Left kidney (tissue), 2 donors: ENCODE data around the gene TBC1D22A. TPM values are rescaled to one million over a fixed set of nuclear protein-coding genes. Genes with fewer than 3 reads are reported as not detected.

ENCODE experiments used
- DNase-seq: peaks from one replicate; pipeline ENCODE4 v3.0.0-alpha.2; 2013
- polyA plus RNA-seq: library from polyadenylated mRNA; unstranded; fragments of 120-200 nt; gene quantifications from one replicate; pipeline ENCODE4 v1.2.1, GENCODE V29; 2013; ENCODE audit not compliant: insufficient read length

The TBC1D22A gene
- polyA plus RNA-seq, 1 donor: 15.0 TPM

DNA sequence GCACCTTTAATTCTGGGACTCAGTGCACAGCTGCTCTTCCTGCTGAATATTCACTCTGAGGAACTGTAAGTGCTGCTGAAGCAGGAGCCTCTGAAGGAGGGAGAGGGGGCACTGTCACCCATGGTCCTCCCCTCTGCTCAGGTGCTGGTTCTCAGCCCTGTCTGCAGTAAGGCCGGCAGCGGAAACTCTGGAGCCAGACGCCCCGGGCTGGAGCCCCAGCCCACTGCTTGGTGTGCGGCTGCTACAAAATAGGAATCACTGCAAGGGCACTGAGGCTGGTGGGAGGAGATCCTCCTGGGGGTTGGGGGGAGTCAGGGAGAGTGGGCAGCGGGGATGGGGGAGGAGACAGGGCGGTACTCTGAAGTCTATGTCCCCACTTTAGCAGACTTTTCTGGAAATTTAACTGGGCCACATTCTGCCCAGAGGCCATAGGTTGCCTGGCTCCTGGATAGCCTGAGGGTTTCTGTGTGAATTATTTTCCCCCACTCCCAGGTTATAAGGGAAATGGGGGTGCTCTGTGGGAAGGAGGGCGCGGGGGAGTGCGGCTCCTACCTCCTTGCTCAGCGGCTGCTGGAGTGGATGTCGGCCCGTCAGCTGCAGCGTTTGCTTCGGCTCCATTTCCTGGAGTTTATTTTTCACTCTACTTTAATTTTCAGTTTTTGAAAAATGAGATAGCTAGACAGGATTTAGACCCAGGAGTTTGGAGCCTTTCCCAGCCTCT is 33.6 kb downstream of the TBC1D22A start:
- DNase-seq: no peak

DNA sequence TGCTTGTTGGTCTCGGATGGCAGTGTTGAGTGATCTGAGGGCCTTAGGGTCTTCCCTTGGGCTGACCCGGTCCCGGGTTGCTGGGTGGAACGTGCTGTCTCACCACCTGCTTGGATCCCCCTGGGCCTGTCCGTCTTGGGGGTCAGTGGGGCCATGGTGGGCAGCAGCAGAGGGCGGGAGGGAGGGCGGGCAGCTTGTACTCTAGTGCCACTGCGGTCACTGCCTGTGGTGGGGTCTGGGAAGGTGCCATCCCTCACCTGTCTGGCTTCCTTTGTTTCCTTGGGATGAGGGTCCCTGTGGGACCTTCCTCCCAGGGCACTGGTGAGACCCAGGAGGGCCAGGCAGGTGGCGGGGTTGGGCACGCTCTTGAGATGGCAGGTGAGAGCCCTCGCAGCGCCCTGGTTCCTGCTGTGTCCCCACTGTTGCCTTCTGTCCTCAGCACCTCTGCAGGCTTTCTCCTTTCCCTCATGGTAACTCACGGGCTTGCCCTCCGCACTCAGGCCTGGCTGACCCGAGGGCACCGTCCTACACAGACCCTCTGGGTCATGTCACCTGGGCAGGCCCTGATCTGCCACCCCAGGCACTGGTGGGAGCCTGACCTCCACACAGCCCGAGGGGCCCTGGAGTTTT is 34.2 kb downstream of the TBC1D22A start:
- no peak for DNase-seq

DNA sequence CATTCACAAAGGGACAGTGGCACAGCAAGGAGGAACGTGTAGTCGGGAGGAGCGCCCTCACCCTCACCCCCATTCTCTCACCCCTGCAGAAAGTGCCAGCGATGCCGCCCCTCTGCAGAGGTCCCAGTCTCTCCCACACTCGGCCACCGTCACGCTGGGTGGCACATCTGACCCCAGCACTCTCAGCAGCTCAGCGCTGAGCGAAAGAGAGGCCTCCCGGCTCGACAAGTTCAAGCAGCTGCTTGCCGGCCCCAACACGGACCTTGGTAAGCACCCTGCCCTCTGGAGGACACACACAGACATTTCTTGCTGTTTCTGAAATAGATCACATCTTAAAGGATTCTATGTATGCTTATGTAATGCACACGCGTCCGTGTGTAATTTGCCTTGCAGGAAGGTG is 34.9 kb downstream of the TBC1D22A start:
- no peak for DNase-seq

DNA sequence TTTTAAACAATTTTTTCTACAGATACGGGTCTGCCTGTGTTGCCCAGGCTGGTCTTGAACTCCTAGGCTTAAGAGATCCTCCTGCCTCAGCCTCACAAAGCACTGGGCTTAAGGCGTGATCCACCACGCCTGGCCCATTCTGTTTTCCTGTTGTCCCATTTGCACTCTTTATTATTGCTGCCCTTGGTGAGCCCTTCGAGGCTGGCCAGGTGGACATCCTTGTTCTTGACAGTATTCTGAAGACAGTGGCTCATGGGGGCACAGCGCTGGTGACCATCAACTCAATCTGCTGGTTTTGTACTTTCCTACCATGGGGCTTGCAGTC is 35.6 kb downstream of the TBC1D22A start:
- no peak for DNase-seq

DNA sequence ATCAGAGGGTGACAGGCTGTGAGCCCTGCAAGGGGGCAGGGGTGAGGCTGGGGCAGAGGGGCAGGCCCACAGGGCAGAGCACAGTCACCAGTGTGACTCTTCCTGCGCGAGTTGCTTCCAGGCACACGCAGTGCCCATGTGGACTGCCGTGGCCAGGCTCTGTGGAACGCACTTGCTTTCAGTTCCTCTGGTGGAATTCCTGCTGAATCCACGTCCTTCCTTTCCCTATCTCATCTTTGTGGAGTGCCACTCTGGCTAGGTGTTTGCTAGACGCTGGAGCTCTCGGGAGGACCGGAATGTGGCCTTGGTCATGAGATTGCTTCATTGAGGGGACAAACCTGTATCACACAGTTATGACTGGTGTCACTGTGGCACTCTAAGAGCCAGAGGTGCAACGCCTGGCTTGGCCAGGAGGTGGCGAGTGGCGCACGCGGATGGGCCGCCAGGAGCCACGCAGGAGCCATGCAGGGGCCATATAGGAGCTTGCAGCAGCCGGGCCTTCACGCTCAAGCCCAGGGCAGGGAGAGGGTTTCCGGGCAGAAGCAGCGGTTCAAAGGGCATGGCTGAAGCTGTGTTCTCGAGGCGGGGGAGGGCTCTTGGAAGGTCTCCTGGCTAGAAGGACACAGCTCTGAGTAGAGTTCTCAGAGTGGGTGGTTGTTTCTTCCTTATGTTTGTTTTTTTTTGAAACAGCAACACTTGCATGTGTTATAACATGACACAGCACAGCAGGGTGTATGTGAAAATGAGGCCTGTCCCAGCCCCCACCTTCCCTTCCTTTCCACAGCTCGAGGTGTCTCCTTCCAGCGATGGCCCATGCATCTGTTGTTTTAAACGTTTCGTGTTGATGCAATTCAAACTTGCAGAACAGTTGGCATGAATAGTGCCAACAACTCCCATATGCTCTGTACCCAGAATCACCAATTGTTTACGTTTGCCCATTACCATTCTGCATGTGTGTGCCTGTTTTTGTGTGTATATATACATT is 36.2 kb downstream of the TBC1D22A start:
- DNase-seq: peak; percentile 57

DNA sequence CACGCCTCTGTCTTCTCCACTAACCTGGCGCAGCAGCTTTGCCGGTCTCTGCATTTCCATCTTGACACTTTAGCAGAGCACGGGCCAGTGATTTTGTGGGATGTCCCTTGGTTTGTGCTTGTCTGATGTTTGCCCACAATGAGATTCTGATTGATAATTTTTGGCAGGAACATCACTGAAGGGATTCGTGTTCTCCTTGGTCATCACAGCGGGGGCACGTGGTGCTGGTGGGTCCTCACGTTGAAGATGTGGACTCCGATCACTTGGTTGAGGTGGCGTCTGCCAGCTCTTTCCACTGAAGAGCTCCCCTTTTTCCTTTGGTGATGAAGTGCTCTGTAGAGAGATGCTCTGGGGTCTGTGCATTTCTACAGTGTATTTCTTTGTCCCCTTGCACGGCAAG is 37.2 kb downstream of the TBC1D22A start:
- DNase-seq: no peak

DNA sequence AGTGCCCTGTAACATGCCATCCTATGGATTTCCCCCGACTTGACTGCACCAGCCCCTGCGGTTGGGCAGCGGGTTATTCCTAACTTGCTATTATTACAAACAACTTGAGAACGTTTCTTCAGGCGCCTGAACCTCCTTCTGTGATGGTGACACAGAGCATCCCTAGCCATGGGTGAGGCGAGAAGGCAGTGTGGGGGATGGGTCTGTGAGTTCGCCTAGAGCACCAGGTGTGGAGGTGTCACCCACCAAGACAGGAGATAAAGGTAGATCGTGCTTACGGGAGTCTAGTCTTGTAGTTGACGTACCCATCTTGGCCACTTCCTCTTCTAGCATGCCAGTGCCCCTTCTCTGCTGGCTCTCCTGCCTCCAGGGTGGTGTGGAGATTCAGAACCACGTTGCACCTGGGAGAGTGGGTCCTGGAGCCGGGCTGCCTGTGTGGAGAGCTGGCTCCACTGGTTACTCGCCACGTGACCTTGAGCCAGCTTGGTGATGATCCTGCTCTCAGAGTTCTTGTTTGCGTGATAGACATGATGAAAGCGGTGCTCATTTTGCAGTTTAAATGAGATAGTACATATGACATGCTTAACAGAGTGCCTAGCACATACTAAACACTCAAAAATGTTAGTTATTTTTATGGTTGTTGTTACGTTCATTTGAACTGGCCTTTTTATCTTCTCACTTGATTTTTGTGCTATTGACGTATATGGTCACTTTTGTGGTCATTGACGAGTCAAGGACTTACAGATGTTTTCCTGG is 37.8 kb downstream of the TBC1D22A start:
- DNase-seq: no peak

DNA sequence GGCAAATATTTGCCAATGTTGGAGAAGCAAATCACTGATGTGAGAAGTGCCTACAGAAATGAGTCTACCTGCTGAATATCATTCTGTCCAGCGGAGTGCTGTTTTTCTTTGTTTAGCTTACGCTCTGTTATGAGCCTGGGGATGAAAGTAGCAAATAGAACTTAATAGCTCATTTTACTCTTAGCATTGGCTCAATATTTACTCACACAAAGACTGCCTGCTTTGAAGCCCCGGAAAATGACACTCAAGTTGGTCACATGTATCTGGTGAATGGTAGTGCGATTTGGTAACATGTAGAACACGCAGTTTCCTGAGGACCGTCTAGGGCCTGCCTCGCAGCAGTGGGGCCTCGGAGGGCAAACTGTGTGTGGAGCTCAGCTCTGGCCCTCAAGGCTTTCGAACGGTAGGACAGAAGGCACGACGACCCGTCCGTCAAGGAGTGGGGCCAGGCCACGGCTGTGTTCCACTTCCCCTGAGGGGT is 38.9 kb downstream of the TBC1D22A start:
- DNase-seq: no peak

DNA sequence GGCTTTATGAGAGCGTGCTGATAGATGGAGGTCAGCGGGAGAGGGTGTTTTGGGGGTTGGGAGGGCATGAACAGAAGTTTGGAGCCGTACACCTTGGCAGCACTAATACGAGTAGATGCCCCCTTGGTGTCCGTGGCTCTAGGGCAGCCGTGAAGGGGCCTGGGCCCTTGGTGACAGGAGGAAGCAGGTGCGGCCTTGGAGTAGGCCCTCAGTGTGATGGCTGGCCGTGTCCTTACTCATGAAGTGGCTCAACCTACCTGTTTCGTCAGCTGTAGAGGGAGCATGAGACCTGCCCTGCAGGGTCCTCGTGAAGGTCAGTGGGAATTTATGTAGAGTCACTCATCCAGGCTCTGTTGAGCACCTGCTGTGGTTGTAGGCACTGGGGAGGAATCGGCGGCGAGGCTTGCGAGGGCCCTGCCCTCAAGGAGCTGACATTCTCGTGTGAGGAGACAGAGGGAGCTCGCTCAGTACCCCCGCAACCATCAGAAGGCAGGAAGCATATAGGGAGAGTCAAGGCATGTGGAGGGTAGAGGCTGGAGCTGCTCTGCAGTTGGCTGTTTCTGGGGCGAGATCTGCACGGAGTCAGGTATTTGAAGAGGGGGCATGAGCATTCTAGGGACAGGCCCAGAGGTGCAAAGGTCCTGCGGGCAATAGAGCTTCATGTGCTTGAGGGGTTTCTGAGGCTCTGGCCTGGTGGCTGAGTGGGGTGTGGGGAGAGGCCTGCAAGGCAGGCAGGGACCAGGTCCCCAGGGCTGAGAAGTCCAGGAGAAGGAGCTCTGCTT is 39.6 kb downstream of the TBC1D22A start:
- DNase-seq: no peak

DNA sequence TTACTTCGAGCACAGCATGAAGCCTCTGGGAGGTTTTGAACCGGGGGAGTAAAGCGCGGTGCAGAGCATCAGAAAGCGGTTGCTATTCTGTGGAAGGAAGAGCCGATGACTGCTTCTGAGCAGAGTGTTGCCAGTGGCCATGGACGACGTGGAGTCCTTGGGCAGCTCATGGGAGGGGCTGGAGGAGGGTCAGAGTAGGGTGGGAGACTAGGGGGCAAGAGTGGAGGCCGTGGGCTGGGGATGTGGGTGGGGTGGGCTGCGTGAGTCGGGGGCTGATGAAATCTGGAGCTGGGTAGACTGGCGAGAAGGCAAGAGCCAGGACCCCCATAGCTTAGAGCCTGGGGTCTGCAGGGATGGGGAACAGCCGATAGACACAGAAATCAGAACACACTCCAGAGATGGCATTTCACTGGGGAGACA is 40.2 kb downstream of the TBC1D22A start:
- DNase-seq: no peak

DNA sequence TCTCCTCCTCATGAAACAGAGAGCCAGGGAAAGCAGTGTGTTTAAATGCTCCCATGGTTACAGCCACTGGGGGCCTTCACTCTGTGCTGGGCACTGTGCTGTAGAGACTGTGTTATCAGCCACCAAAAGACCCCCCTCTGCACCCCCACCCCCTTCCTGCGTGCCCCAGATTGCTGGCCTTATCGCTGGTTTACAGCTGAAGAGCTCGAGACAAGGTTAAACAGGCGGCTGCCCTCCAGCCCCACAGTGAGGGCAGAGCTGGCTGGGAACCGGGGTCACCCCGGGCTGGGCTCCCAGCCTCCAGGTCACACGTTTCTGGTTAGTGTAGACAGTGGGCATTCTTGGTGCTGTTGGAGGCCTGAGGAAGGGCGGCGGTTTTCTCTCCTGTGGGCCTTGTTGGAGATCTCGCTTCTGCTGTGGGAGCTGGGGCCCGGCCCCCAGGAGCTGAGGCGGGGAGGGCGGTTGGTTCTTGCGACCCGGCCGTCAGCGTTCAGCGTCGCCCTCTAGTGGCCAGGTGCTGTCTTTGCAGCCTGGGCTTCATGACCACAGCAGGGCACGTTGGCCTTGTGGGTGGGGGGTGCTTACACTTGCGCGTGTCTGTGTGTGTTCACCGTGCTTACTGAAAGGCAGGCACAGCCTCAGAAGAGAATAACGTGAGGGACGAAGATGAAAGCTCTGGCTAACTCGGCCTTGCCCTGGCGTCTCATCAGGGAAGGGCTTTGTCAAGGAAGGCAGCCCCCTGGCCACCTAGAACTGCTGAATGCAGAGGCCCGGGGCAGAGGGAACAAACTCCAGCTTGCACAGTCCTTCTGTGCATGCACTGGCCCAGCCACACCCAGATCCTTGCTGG is 40.8 kb downstream of the TBC1D22A start:
- no peak for DNase-seq

DNA sequence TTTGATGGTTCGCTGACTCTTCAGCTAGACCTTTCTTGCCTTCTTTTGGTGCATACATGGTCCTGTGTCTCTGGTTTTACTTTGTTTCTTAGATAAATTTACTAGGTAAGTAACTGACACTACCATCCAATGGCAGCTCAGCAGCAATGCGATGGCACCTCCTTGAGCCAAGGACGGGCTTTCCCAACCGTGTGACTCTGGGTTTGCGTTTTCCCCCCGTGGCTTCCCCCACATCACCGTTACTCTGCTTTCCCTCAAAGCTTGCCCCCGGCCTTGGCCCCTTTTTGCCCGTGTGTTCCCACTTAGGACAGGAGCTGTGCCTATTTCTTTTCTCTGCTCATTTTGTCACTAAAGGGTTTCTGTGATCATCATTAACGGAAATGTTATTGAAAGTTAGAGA is 41.5 kb downstream of the TBC1D22A start:
- DNase-seq: no peak

DNA sequence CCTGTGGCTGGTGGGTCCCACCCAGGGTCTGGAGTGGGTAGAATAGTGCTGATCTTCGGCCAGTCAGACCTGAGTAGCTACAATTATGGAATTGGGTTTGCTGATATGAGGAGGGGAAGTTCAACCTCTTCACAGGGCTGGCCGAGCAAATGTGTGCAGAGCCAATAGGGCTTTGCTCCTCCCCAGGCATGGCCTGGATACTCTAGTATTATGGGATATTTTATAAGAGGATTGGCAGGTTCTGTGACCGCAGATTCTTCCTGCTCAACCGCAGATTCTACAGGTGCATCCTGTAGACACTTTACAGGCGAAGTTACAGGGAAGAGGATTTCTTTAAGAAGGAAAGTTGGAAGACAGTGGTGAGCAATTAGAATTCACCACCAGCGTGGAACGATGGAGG is 44.3 kb downstream of the TBC1D22A start:
- no peak for DNase-seq

DNA sequence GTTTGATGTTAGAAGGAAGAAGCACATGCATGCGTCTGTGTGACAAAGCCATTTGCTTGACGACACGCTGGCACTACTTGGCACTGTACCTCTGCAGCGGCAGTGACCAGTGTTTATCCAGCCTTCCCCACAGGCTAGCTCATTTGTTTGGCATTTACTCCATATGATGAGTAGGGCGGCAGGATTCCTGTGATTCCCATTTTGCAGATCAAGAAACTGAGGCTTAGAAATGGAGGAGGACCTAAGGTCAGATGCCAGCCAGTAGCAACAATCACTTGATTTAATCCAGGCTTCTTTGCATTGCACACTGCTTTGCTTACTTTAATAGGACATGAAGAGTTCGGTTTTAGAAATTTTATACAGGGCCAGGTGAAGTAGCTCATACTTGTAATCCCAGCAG is 45.0 kb downstream of the TBC1D22A start:
- no peak for DNase-seq

DNA sequence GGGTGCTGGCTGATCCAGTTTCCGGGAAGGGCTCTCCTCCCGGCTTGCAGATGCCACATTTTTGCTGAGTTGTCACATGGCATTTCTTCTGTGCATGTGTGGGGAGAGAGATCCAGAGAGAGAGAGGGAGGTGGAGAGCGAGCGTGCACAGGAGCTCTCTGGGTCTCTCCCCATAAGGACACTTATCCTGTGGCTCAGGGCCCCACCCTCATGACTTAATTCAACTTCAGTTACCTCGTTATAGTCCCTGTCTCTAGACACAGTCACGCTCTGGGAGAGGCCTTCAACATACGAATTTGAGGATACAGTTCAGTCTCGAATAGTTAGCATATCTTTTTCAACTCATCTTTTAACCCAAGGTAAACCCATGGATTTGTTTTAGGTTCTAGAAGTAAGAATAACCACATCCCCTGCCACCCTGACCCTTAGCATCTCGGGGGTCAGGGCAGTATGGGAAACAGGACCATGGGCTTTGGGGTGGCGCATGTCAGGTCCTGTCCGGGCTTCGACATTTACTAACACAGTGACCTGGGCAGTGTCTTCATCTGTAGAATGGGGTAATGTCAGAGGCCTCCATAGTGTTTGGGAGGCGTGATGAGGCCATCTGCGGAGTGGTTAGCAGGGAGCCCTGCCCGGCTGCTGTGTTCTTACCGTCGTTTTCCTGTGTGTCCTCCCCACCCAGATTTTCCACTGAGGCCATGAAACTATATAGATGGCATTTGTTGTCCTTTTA is 46.9 kb downstream of the TBC1D22A start:
- DNase-seq: no peak

DNA sequence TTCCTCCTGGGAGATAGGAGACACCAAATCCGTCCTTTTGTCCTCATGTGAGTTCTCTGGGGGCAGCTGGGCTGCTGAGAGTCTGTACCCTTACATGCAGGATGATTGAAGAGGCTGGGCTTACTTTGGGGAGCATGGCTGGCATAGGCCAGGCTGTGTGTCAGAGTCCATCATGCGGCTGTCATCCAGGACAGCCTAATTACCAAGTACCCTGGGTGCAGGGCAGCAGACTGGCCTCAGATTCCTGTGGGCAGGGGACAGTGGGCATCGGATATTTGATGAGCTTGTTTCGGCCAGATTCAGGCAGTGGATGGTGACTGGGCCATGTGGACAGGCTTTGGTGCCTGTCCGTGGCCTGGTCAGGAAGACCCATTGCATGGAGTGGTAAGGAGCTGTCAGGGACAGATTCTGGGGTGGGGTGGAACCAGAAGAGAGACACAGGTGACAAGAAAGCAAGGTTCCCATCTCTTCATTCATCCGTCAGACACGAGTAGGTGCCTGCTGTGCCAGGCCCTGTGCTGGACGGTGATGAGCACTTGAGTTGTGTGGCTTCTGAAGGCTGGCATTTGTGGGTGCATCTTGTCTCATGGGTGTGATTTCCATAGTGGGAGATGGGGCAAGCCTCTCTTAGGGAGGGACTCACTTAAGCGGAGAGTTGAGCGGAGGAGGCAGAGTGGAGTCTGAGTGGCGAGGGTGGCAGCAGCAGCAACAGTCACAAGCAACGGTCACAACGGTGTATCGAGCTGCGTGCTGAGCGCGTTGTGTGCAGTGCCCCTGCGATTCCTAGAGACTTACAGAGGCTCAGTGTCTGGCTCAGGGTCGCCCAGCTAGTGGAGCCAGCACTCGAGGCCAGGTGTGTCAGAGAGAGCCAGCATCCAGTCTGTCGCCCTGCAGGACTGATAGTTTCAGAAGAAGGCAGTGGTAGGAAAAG is 48.7 kb downstream of the TBC1D22A start:
- no peak for DNase-seq

DNA sequence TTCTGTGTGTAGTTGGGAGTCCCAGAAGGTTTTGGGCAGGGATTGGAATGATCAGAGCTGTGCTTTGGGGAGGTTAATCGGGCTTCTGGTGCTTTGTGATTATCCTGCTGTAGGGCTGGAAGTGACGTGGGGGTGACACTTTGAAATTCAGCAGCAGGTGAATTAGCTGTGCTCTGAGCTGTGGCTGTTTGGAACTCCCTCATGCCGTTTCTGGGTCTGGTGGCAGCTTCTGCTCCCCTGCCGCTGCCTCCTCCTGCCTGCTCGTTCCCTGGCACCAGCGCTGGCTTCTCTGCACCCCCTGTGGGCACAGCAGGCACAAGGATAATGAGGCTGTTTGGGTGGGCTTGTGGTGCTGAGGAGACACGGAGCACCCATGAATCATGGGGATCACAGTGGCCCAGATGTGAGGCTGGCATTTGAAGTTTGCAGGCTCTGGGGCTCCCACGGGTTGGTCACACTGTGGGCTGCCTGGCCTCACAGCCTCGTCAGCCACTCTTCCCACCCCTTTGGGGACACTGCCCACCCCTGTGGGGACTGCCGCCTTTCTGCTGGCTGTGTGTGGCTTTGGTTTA is 49.7 kb downstream of the TBC1D22A start:
- DNase-seq: no peak

DNA sequence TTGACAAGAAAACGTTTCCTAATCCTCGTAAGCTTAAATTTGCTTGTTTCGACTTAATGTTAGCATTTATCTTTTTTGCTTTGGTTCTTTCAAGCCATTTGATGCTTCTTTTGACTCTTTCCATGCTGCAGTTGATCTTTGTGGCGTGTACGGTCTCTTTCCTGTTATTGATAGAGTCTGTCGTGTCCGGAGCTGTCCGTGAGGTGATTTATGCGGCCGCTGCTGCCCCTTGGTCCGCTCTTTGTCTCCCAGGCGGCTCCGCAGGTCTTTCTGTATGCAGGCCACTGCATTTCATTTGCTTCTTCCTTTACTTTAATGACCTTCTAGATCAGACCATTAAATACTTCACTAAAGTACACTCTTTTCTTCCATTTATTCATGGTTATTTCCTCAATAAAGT is 50.3 kb downstream of the TBC1D22A start:
- no peak for DNase-seq
